GM23338 (cell line): ENCODE data around the gene ASTN1. TPM values are rescaled to one million over a fixed set of nuclear protein-coding genes. Genes with fewer than 3 reads are reported as not detected.

Source experiments
- ATAC-seq: fragments of 200-7000 bp; cut with Tn5 transposase; 3 replicates; pipeline ENCODE4 v1.9.1; 2020
- DNase-seq: peaks from one replicate; pipeline ENCODE4 v3.0.0-alpha.2; 2015; ENCODE audit warnings: low spot score
- H2AFZ ChIP-seq: fragments of 200-600 bp; sonication (generic); 2 replicates; pipeline ENCODE4 v1.8.0; 2016; ENCODE audit warnings: antibody characterized with exemption, mild to moderate bottlenecking, moderate library complexity
- H3F3A ChIP-seq: fragments of 200-600 bp; sonication (generic); replicated peaks from 2 replicates; pipeline ENCODE4 v1.8.0; 2017; ENCODE audit warnings: antibody characterized with exemption, mixed run types, low read depth
- H3K27ac ChIP-seq: fragments of 200-600 bp; sonication (generic); 2 replicates; pipeline ENCODE4 v1.6.1; 2016; ENCODE audit warnings: low read depth
- H3K27me3 ChIP-seq: fragments of 200-600 bp; sonication (generic); 2 replicates; pipeline ENCODE4 v1.8.0; 2016; ENCODE audit warnings: mild to moderate bottlenecking, mixed run types, moderate library complexity; ENCODE audit not compliant: insufficient read depth
- H3K36me3 ChIP-seq: fragments of 200-600 bp; sonication (generic); 2 replicates; pipeline ENCODE4 v1.8.0; 2016; ENCODE audit warnings: mild to moderate bottlenecking; ENCODE audit not compliant: insufficient read depth
- H3K4me1 ChIP-seq: fragments of 200-600 bp; sonication (generic); 2 replicates; pipeline ENCODE4 v1.8.0; 2016; ENCODE audit warnings: mild to moderate bottlenecking, moderate library complexity; ENCODE audit not compliant: insufficient read depth
- H3K4me2 ChIP-seq: fragments of 200-600 bp; sonication (generic); 2 replicates; pipeline ENCODE4 v1.7.1; 2017; ENCODE audit warnings: mixed run types
- H3K4me3 ChIP-seq: fragments of 200-600 bp; sonication (generic); 2 replicates; pipeline ENCODE4 v1.6.1; 2016; ENCODE audit warnings: mixed run types
- H3K79me2 ChIP-seq: fragments of 200-600 bp; sonication (generic); replicated peaks from 2 replicates; pipeline ENCODE4 v1.8.0; 2017; ENCODE audit warnings: mild to moderate bottlenecking; ENCODE audit not compliant: insufficient read depth
- H3K9me2 ChIP-seq: fragments of 200-600 bp; sonication (generic); 2 replicates; pipeline ENCODE4 v1.8.0; 2017; ENCODE audit not compliant: insufficient read depth
- H4K20me1 ChIP-seq: fragments of 200-600 bp; sonication (generic); replicated peaks from 2 replicates; pipeline ENCODE4 v1.8.0; 2017; ENCODE audit warnings: mild to moderate bottlenecking; ENCODE audit not compliant: insufficient read depth
- H3K27ac Mint-ChIP-seq: 2 replicates; pipeline ENCODE4 v1.8.0; 2020; ENCODE audit warnings: inconsistent platforms, mild to moderate bottlenecking, moderate library complexity, mixed read lengths
- H3K27me3 Mint-ChIP-seq: 3 replicates; pipeline ENCODE4 v1.8.0; 2022; ENCODE audit warnings: low read depth, mild to moderate bottlenecking, moderate library complexity, mixed read lengths, inconsistent platforms; ENCODE audit not compliant: insufficient read depth, poor library complexity
- H3K36me3 Mint-ChIP-seq: 3 replicates; pipeline ENCODE4 v1.8.0; 2021; ENCODE audit warnings: low read depth, mild to moderate bottlenecking, inconsistent platforms, moderate library complexity, mixed read lengths
- H3K4me1 Mint-ChIP-seq: 3 replicates; pipeline ENCODE4 v1.8.0; 2020; ENCODE audit warnings: mild to moderate bottlenecking, inconsistent platforms, mixed read lengths
- H3K4me3 Mint-ChIP-seq: 3 replicates; pipeline ENCODE4 v1.8.0; 2021; ENCODE audit warnings: moderate library complexity, mild to moderate bottlenecking, inconsistent platforms, mixed read lengths
- H3K9me3 Mint-ChIP-seq: 3 replicates; pipeline ENCODE4 v1.8.0; 2020; ENCODE audit warnings: moderate library complexity, mild to moderate bottlenecking, inconsistent platforms, mixed read lengths
- CREB1 ChIP-seq: fragments of 250-450 bp; sonication (Bioruptor Pico); IDR thresholded peaks from 2 replicates; pipeline ENCODE4 v1.5.0; 2020; ENCODE audit warnings: low read depth, mild to moderate bottlenecking, moderate library complexity
- CTCF ChIP-seq, 2 experiments: fragments of 200-600 bp in 1 of 2; sonication (generic) in 1 of 2; conservative IDR thresholded peaks; 2 replicates each; pipeline versions ENCODE4 v1.5.1 to v1.6.1; 2016 to 2017; ENCODE audit warnings: antibody characterized with exemption in 2 of 2, low read depth in 2 of 2, mild to moderate bottlenecking in 2 of 2, moderate library complexity in 1 of 2
- ETS1 ChIP-seq: IDR thresholded peaks from 2 replicates; pipeline ENCODE4 v1.6.1; 2016; ENCODE audit warnings: antibody characterized with exemption
- EZH2 ChIP-seq: fragments of 200-600 bp; sonication (generic); IDR thresholded peaks from one replicate; pipeline ENCODE4 v1.8.0; 2017; ENCODE audit warnings: antibody characterized with exemption, mild to moderate bottlenecking, low read depth; ENCODE audit not compliant: unreplicated experiment
- EZH2phosphoT487 ChIP-seq: fragments of 200-600 bp; sonication (generic); IDR thresholded peaks from one replicate; pipeline ENCODE4 v1.8.1; 2018; ENCODE audit warnings: antibody characterized with exemption; ENCODE audit not compliant: unreplicated experiment
- JUNB ChIP-seq: IDR thresholded peaks from one replicate; pipeline ENCODE4 v1.6.1; 2016; ENCODE audit warnings: antibody characterized with exemption; ENCODE audit not compliant: unreplicated experiment
- NANOG ChIP-seq: IDR thresholded peaks from 2 replicates; pipeline ENCODE4 v1.6.1; 2016; ENCODE audit warnings: antibody characterized with exemption, borderline replicate concordance
- POLR2AphosphoS5 ChIP-seq: IDR thresholded peaks from 2 replicates; pipeline ENCODE4 v1.6.1; 2016; ENCODE audit warnings: antibody characterized with exemption, low read depth
- REST ChIP-seq: IDR thresholded peaks from one replicate; pipeline ENCODE4 v1.6.1; 2018; ENCODE audit warnings: antibody characterized with exemption; ENCODE audit not compliant: unreplicated experiment
- STAT1 ChIP-seq: IDR thresholded peaks from one replicate; pipeline ENCODE4 v1.6.1; 2016; ENCODE audit warnings: antibody characterized with exemption; ENCODE audit not compliant: unreplicated experiment
- ZNF114 ChIP-seq: fragments of 250-450 bp; sonication (Bioruptor Pico); IDR thresholded peaks from 2 replicates; pipeline ENCODE4 v1.5.0; 2020; ENCODE audit warnings: mild to moderate bottlenecking, moderate library complexity
- ZNF331 ChIP-seq: fragments of 250-450 bp; sonication (Bioruptor Pico); IDR thresholded peaks from 2 replicates; pipeline ENCODE4 v1.5.0; 2020; ENCODE audit warnings: low read depth, mild to moderate bottlenecking, moderate library complexity
- ZNF462 ChIP-seq: fragments of 250-450 bp; sonication (Bioruptor Pico); IDR thresholded peaks from 2 replicates; pipeline ENCODE4 v1.5.0; 2020; ENCODE audit warnings: mild to moderate bottlenecking, moderate library complexity
- polyA plus RNA-seq: library from polyadenylated mRNA; unstranded; fragments of >200 nt; fragmentation: Nextera tagmentation; extraction: Ambion mirVana; gene quantifications from 2 replicates; pipeline ENCODE4 v1.2.1, GENCODE V29; 2016
- total RNA-seq: library from RNA; depleted of rRNA; stranded (reverse); fragments of >200 nt; shearing (Covaris generic); gene quantifications from 2 replicates; pipeline ENCODE4 v1.2.3, GENCODE V29; 2014

ASTN1 gene
- total and polyA plus RNA-seq, 2 experiments from 2014 or later = 2.0 to 5.2 TPM

GRCh38 chr1:177054542-177054941 is 110.0 kb downstream of the ASTN1 start:
- Histone ChIP-seq H3K27ac (no peak overlapping the region), H3K4me2 (no peak overlapping the region), H3K4me3 (no peak overlapping the region), H3K79me2 (no peaks in the 10 kb centered on the region), H3K36me3 (no peaks in the 10 kb centered on the region), H4K20me1 (no peaks in the 10 kb centered on the region), H3K27me3 (no peaks in the 10 kb centered on the region), H2AFZ (no peak overlapping the region), H3F3A (no peaks in the 10 kb centered on the region), H3K4me1 (no peaks in the 10 kb centered on the region), H3K9me2 (no peaks in the 10 kb centered on the region)
- Mint-ChIP-seq H3K9me3 (no peaks in the 10 kb centered on the region), H3K4me1 (no peaks in the 10 kb centered on the region), H3K27ac (no peak overlapping the region), H3K4me3 (no peak overlapping the region), H3K27me3 (no peaks in the 10 kb centered on the region), H3K36me3 (no peaks in the 10 kb centered on the region)
- TF ChIP-seq CTCF (conservative IDR thresholded peaks at IDR 0.05; ENCODE audit: low read depth in 2 of 2) (no peak), EZH2 (no peak), ZNF462 (CRISPR knock-in tag) (no peak), JUNB (no peak), STAT1 (no peak), NANOG (no peak), POLR2AphosphoS5 (no peak), ETS1 (no peak), ZNF331 (CRISPR knock-in tag) (no peak), REST (no peak), CREB1 (CRISPR knock-in tag) (no peak), EZH2phosphoT487 (no peak), ZNF114 (CRISPR knock-in tag) (no peak)
- ATAC-seq = no peak
- no peak for DNase-seq
